Measurements from ENCODE around the gene GPR139. TPM values are rescaled to one million over a fixed set of nuclear protein-coding genes. Genes with fewer than 3 reads are reported as not detected.

Gene GPR139
- total RNA-seq, 2 donors from 2014 or later, result not detected

DNA sequence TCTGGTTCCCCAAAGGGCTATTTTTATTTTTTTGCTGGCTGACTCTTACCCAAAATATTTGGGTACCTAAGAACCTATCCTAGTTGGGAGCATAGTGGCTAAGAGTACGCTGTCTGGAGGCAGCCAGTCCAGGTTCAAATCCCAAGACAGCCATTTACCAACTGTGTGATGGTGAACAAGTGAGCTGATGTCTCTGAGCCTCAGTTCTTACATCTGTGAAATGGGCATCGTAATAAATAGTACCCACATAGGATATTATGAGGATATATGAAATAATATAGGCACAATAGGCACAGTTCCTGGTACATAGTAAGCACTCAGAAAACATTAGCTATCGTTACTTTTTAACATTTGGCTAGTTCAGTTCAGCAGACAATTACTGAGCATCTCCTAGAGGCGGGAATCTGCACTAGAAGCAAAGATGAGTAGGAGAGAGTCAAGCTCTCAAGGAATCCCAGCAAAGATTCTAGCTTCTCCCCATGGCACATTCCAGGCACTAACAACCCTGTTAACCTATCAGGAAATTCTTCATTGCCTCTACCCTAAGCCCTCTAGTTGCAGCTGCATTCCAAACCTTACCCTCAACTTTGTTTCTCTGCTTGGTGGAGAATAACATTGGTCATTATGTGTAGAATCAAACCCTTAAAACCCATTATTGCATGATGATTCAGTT is 31.6 kb downstream of the GPR139 start:
- 80 to 90% methylated on average over 2 to 4 of the region's 4 CpGs for WGBS, 2 experiments (ENCODE audit: insufficient coverage in 1 of 2, insufficient read length in 1 of 2)
- peaks cover 5% of the 10 kb centered on the region for H3K27me3 Mint-ChIP-seq (ENCODE audit: insufficient read depth)
- H3K4me1 Mint-ChIP-seq, result no peaks in the 10 kb centered on the region
- H3K9me3 Mint-ChIP-seq, result no peaks in the 10 kb centered on the region
- H3K9me3 ChIP-seq (ENCODE audit: control insufficient read depth, low read length), result no peaks in the 10 kb centered on the region
- H3K36me3 Mint-ChIP-seq (ENCODE audit: low read depth), result no peaks in the 10 kb centered on the region
- H3K9ac ChIP-seq (ENCODE audit: extremely low read depth, low read length, poor library complexity, severe bottlenecking), result no peak overlapping the region
- H3K4me1 ChIP-seq (ENCODE audit: control insufficient read depth, insufficient read depth, low read length), result no peaks in the 10 kb centered on the region
- H3K27ac ChIP-seq (ENCODE audit: low read depth, low read length), result no peak overlapping the region
- H3K4me3 Mint-ChIP-seq, result no peak overlapping the region
- no peak for DNase-seq
- TF ChIP-seq, protein P1, sequence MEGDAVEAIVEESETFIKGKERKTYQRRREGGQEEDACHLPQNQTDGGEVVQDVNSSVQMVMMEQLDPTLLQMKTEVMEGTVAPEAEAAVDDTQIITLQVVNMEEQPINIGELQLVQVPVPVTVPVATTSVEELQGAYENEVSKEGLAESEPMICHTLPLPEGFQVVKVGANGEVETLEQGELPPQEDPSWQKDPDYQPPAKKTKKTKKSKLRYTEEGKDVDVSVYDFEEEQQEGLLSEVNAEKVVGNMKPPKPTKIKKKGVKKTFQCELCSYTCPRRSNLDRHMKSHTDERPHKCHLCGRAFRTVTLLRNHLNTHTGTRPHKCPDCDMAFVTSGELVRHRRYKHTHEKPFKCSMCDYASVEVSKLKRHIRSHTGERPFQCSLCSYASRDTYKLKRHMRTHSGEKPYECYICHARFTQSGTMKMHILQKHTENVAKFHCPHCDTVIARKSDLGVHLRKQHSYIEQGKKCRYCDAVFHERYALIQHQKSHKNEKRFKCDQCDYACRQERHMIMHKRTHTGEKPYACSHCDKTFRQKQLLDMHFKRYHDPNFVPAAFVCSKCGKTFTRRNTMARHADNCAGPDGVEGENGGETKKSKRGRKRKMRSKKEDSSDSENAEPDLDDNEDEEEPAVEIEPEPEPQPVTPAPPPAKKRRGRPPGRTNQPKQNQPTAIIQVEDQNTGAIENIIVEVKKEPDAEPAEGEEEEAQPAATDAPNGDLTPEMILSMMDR (conservative IDR thresholded peaks at IDR 0.05), result peak; percentile 10
- H3K4me3 ChIP-seq (ENCODE audit: low read length), result no peak overlapping the region
- no peaks in the 10 kb centered on the region for H3K36me3 ChIP-seq (ENCODE audit: control insufficient read depth, insufficient read depth, low read length)
- H3K27ac Mint-ChIP-seq, result no peak overlapping the region
- no peaks in the 10 kb centered on the region for H3K27me3 ChIP-seq (ENCODE audit: control insufficient read depth, insufficient read depth, low read length, poor library complexity, severe bottlenecking)

DNA sequence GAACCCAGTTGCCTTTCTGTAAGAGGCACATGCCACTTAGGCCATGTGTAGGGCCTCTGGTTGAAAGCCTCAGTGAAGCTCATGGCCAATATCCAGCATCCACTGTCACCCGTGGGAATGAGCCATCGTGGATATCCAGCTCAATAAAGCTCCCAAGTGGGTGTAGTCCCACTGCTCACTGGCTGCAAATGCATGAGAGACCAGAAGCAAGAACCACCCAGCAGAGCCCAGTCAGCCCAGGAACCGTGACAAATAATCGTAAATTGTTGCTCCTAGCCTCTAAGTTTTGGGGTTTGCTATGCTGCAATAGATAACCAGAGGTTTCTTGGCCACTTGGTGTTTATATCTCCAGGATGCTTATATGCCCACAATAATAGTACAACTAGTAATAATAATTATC is 33.7 kb downstream of the GPR139 start:
- H3K27me3 ChIP-seq (ENCODE audit: control insufficient read depth, insufficient read depth, low read length, poor library complexity, severe bottlenecking), result no peaks in the 10 kb centered on the region
- H3K4me3 ChIP-seq (ENCODE audit: low read length), result no peak overlapping the region
- H3K9ac ChIP-seq (ENCODE audit: extremely low read depth, low read length, poor library complexity, severe bottlenecking), result no peak overlapping the region
- H3K27me3 Mint-ChIP-seq (ENCODE audit: insufficient read depth), result peaks cover 6% of the 10 kb centered on the region
- no peaks in the 10 kb centered on the region for H3K9me3 Mint-ChIP-seq
- H3K4me1 Mint-ChIP-seq, result no peaks in the 10 kb centered on the region
- H3K36me3 ChIP-seq (ENCODE audit: control insufficient read depth, insufficient read depth, low read length), result no peaks in the 10 kb centered on the region
- TF ChIP-seq, protein P1 (conservative IDR thresholded peaks at IDR 0.05), result no peak
- no peak overlapping the region for H3K4me3 Mint-ChIP-seq
- no peaks in the 10 kb centered on the region for H3K9me3 ChIP-seq (ENCODE audit: control insufficient read depth, low read length)
- H3K27ac Mint-ChIP-seq, result no peak overlapping the region
- WGBS, 2 experiments (ENCODE audit: insufficient coverage in 1 of 2, insufficient read length in 1 of 2), result 67 to 96% methylated on average over 2 to 4 of the region's 4 CpGs
- no peaks in the 10 kb centered on the region for H3K4me1 ChIP-seq (ENCODE audit: control insufficient read depth, insufficient read depth, low read length)
- H3K36me3 Mint-ChIP-seq (ENCODE audit: low read depth), result no peaks in the 10 kb centered on the region
- no peak overlapping the region for H3K27ac ChIP-seq (ENCODE audit: low read depth, low read length)
- DNase-seq, result no peak

DNA sequence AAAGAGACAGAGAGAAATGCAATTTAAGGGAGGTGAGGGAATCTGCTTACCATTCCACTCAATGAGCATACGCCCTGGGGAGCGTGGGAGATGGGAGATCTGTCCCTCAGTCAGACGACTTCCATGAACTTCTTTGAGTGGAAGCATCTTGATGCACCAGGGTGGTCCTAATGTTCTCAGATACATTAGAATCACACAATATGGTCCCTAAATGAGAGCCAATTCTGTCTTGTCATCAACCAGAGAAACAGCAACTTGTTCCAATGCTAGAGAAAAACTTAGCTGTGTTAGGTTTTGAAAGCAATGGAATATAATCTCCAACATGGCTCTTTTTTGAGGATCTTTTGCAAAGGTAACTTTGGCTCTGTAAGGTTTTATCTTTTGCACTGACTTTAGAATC is 44.1 kb downstream of the GPR139 start:
- 82 to 94% methylated on average over 3 of the region's 3 CpGs for WGBS, 2 experiments (ENCODE audit: insufficient coverage in 1 of 2, insufficient read length in 1 of 2)
- TF ChIP-seq, protein P1 (conservative IDR thresholded peaks at IDR 0.05), result no peak
- Histone ChIP-seq H3K9ac (ENCODE audit: extremely low read depth, low read length, poor library complexity, severe bottlenecking) (no peak overlapping the region), H3K4me3 (ENCODE audit: low read length) (no peak overlapping the region), H3K4me1 (ENCODE audit: control insufficient read depth, insufficient read depth, low read length) (no peaks in the 10 kb centered on the region), H3K27ac (ENCODE audit: low read depth, low read length) (no peak overlapping the region), H3K36me3 (ENCODE audit: control insufficient read depth, insufficient read depth, low read length) (no peaks in the 10 kb centered on the region), H3K9me3 (ENCODE audit: control insufficient read depth, low read length) (no peaks in the 10 kb centered on the region), H3K27me3 (ENCODE audit: control insufficient read depth, insufficient read depth, low read length, poor library complexity, severe bottlenecking) (no peaks in the 10 kb centered on the region)
- Mint-ChIP-seq H3K4me1 (no peaks in the 10 kb centered on the region), H3K36me3 (ENCODE audit: low read depth) (no peaks in the 10 kb centered on the region), H3K4me3 (no peak overlapping the region), H3K9me3 (no peaks in the 10 kb centered on the region), H3K27ac (no peak overlapping the region), H3K27me3 (ENCODE audit: insufficient read depth) (peaks cover 1% of the 10 kb centered on the region)
- no peak for DNase-seq

Measured in endodermal cell (in vitro differentiated cells).